ENCODE results near the gene KCNA2.

KCNA2 gene

DNA sequence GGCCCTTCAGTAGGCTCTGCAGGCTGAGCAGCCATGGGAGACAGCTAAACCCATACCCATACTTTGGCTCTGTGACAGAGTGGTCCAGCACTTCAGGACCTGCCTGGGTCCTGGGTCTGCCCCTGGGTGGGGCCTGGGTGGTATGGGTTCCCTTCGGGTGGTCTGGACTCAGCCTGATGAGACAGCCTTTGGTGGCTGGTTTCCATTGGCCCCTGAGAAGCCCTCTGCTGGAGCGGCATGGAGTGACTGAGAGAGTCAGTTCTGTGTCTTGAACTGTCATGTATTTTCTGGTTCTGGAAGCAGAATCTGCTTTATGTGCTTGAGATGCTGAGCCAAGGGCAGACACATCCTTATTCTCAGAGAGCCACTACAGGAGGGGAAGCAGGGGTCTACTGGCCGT lies 31.3 kb upstream of the KCNA2 start:
- no peaks in the 10 kb centered on the region for H3K27me3 ChIP-seq
- H3K4me3 ChIP-seq (ENCODE audit: low read depth in 1 of 2, low read length in 1 of 2) = no peak overlapping the region
- TF ChIP-seq, protein P1, sequence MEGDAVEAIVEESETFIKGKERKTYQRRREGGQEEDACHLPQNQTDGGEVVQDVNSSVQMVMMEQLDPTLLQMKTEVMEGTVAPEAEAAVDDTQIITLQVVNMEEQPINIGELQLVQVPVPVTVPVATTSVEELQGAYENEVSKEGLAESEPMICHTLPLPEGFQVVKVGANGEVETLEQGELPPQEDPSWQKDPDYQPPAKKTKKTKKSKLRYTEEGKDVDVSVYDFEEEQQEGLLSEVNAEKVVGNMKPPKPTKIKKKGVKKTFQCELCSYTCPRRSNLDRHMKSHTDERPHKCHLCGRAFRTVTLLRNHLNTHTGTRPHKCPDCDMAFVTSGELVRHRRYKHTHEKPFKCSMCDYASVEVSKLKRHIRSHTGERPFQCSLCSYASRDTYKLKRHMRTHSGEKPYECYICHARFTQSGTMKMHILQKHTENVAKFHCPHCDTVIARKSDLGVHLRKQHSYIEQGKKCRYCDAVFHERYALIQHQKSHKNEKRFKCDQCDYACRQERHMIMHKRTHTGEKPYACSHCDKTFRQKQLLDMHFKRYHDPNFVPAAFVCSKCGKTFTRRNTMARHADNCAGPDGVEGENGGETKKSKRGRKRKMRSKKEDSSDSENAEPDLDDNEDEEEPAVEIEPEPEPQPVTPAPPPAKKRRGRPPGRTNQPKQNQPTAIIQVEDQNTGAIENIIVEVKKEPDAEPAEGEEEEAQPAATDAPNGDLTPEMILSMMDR (IDR thresholded peaks at IDR 0.05) = no peak
- H3K9me3 ChIP-seq = no peaks in the 10 kb centered on the region
- no peaks in the 10 kb centered on the region for H3K4me1 ChIP-seq (ENCODE audit: control insufficient read depth in 1 of 2, insufficient read depth in 1 of 2, low read depth in 1 of 2, low read length in 1 of 2)
- H3K27ac ChIP-seq = no peak overlapping the region
- H3K36me3 ChIP-seq = no peaks in the 10 kb centered on the region

DNA sequence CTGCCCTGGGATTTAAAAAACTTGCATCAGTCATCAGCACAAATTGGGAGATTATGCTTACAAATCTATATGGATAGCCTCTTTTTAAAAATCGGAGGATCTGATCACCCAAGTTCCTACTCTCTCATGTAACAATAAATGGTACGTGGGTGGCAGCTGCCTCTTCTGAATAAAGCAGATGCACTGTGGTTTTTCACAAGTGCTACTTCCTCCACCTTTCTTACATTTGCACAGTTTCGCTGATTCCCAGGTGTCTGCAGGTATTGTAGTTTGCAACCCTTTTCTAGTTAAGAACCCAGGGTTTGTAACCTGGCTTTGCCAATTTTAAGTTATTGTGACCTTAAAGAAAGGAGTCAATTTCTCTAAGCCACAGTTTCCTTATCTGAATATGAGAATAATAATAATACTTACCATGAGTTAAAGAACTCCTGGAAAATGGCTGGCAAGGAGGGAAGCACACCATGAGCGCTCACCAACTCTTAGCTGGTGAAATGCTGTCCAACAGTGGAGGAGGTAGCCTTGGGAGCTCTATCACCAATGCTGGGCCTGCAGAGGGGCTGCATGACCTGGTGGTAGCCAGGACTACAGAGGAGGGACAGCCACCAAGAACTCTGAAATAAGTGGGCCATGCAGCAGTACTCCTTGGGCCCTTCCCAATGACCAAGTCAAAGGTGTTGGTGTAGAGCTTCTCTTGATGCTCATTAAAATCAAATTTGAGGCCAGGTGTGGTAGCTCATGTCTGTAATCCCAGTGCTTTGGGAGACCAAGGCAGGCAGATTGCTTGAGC lies 30.2 kb upstream of the KCNA2 start:
- H3K4me1 ChIP-seq (ENCODE audit: control insufficient read depth in 1 of 2, insufficient read depth in 1 of 2, low read depth in 1 of 2, low read length in 1 of 2) = no peaks in the 10 kb centered on the region
- H3K4me3 ChIP-seq (ENCODE audit: low read depth in 1 of 2, low read length in 1 of 2) = no peak overlapping the region
- TF ChIP-seq, protein P1 (IDR thresholded peaks at IDR 0.05) = no peak

DNA sequence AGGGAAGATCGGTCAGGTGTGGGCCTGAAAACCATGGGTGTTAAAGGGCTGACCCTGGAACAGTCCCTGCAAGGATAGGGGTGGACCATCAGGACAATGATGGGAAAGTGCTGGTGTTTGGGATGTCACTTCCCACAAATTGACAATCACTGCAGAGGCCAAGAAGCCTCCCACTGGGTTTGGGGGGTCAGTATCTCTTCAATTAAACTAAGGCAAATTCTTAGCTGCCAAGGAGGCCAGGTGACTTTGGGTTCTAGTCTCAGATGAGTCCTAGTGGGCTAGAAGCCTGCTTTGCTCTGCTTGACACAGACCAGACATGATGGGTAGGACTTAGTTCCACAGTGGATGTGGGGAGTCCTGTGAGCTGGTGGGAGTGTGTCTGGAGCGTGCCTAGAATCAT lies 29.3 kb upstream of the KCNA2 start:
- TF ChIP-seq, protein P1 (IDR thresholded peaks at IDR 0.05) = no peak
- Histone ChIP-seq H3K4me3 (ENCODE audit: low read depth in 1 of 2, low read length in 1 of 2) (no peak overlapping the region), H3K36me3 (no peaks in the 10 kb centered on the region), H3K27ac (no peak overlapping the region), H3K27me3 (peaks cover 4% of the 10 kb centered on the region), H3K9me3 (no peaks in the 10 kb centered on the region), H3K4me1 (ENCODE audit: control insufficient read depth in 1 of 2, insufficient read depth in 1 of 2, low read depth in 1 of 2, low read length in 1 of 2) (no peaks in the 10 kb centered on the region)

More for the DNA sequence above, 30.2 kb upstream of the KCNA2 start:
- H3K27me3 ChIP-seq = peaks cover 4% of the 10 kb centered on the region
- no peaks in the 10 kb centered on the region for H3K9me3 ChIP-seq
- H3K36me3 ChIP-seq = no peaks in the 10 kb centered on the region
- no peak overlapping the region for H3K27ac ChIP-seq

DNA sequence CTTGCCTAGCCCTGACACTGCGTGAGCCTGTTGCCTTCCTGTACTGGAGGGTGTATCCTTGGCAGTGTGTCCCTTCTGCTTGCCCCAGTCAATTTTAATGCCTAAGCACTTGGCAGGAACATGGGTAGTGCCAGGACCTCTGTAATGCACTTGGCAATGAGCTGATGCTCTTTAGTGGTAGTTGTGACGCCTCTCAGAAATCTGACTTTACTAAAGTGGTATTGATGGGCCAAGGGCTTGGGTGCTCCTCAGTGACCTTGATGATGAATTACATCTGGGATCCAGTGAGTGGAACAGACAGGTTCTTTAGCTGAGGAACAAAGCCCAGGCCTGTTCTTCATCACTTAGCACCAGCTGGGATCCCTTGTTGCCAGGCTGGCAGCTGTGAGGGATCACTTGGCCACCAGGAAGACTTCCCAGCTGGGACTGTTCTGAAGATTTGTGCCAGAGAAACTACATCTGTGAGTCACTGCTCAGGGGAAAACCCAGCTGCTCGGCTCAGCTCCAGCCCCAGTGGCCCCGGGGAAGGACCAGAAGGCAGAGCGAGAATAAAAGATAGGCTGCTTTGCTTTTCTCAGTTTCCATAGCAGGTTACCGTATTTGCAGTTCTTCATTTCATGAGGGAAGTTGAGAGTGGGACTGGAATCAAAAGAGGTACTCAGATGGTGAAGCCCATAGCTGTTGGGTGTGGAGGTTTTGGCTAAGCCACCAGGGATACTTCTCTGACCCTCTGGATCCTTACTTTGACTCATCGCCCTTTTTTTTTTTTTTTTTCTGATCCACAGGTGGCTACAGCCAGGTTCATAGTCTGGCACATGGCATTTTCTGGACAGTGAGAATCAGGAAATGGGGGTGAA lies 28.5 kb upstream of the KCNA2 start:
- H3K4me1 ChIP-seq (ENCODE audit: control insufficient read depth in 1 of 2, insufficient read depth in 1 of 2, low read depth in 1 of 2, low read length in 1 of 2) = no peaks in the 10 kb centered on the region

DNA sequence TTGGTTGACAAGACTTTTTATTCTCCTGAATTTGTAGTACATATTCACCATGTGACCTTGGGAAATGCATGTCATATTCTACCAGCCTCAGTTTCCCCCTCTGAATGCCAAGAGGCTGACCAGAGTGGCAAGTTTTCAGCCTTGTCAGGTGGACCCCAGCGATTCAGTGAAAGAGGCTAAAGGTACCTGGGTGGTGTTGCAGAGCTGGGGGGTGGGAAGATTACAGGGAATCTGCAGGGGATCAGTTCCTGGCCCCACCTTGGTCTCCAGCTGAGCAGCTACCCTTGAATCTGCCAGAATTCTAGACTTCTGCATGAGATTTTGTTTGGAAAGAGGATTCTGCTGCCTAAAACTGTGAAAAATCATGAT lies 27.9 kb upstream of the KCNA2 start:
- H3K4me1 ChIP-seq (ENCODE audit: control insufficient read depth in 1 of 2, insufficient read depth in 1 of 2, low read depth in 1 of 2, low read length in 1 of 2) = no peaks in the 10 kb centered on the region
- H3K9me3 ChIP-seq = no peaks in the 10 kb centered on the region
- H3K36me3 ChIP-seq = no peaks in the 10 kb centered on the region
- H3K4me3 ChIP-seq (ENCODE audit: low read depth in 1 of 2, low read length in 1 of 2) = no peak overlapping the region
- TF ChIP-seq, protein P1 (IDR thresholded peaks at IDR 0.05) = no peak
- peaks cover 4% of the 10 kb centered on the region for H3K27me3 ChIP-seq
- no peak overlapping the region for H3K27ac ChIP-seq

More for the DNA sequence above, 28.5 kb upstream of the KCNA2 start:
- peaks cover 4% of the 10 kb centered on the region for H3K27me3 ChIP-seq
- TF ChIP-seq, protein P1 (IDR thresholded peaks at IDR 0.05) = no peak
- no peak overlapping the region for H3K4me3 ChIP-seq (ENCODE audit: low read depth in 1 of 2, low read length in 1 of 2)
- H3K36me3 ChIP-seq = no peaks in the 10 kb centered on the region
- no peak overlapping the region for H3K27ac ChIP-seq
- no peaks in the 10 kb centered on the region for H3K9me3 ChIP-seq
